Neuronal stem cell (in vitro differentiated cells): ENCODE measurements around the gene XCL2.
A peak's percentile ranks its signal among the peaks of the same experiment; 100 is the strongest.

Experiments
- DNase-seq: peaks from one replicate; pipeline ENCODE4 v3.0.0-alpha.2; 2013; ENCODE audit warnings: low spot score
- H2AFZ ChIP-seq: one replicate; pipeline ENCODE4 v1.6.1; 2013; ENCODE audit warnings: mild to moderate bottlenecking, low read length, inconsistent platforms
- H2AK5ac ChIP-seq: 2 replicates; pipeline ENCODE4 v1.6.1; 2013; ENCODE audit warnings: low read depth, mild to moderate bottlenecking, inconsistent platforms, low read length, moderate library complexity, mixed read lengths
- H2BK120ac ChIP-seq: 2 replicates; pipeline ENCODE4 v1.6.1; 2013; ENCODE audit warnings: low read depth, mild to moderate bottlenecking, inconsistent platforms, low read length, moderate library complexity, mixed read lengths
- H2BK12ac ChIP-seq: one replicate; pipeline ENCODE4 v1.6.1; 2013; ENCODE audit warnings: low read length, inconsistent platforms
- H2BK15ac ChIP-seq: 2 replicates; pipeline ENCODE4 v1.6.1; 2013; ENCODE audit warnings: mild to moderate bottlenecking, low read length, inconsistent platforms, mixed read lengths
- H2BK5ac ChIP-seq: one replicate; pipeline ENCODE4 v1.6.1; 2013; ENCODE audit warnings: inconsistent platforms, mild to moderate bottlenecking, low read length, moderate library complexity
- H3K14ac ChIP-seq: one replicate; pipeline ENCODE4 v1.6.1; 2013; ENCODE audit warnings: low read length, inconsistent platforms
- H3K18ac ChIP-seq: 2 replicates; pipeline ENCODE4 v1.6.1; 2013; ENCODE audit warnings: low read length, inconsistent platforms
- H3K23ac ChIP-seq: 2 replicates; pipeline ENCODE4 v1.6.1; 2013; ENCODE audit warnings: low read depth, mild to moderate bottlenecking, mixed read lengths, low read length, inconsistent platforms; ENCODE audit not compliant: poor library complexity
- H3K27ac ChIP-seq: replicated peaks from 3 replicates; pipeline ENCODE4 v1.5.1; 2013; ENCODE audit warnings: low read length, inconsistent platforms
- H3K27me3 ChIP-seq, 3 experiments: 2 replicates each; pipeline ENCODE4 v1.6.1; 2013; ENCODE audit warnings: low read length in 3 of 3, mild to moderate bottlenecking in 2 of 3, inconsistent platforms in 1 of 3, low read depth in 1 of 3, mixed read lengths in 1 of 3, moderate library complexity in 1 of 3; ENCODE audit not compliant: control insufficient read depth in 3 of 3, insufficient read depth in 3 of 3
- H3K36me3 ChIP-seq, 2 donors: replicated peaks in 1 of 2; 2 replicates each; pipeline ENCODE4 v1.6.1; 2013; ENCODE audit warnings: low read length in 2 of 2; ENCODE audit not compliant: control insufficient read depth in 2 of 2, insufficient read depth in 2 of 2
- H3K4ac ChIP-seq: 2 replicates; pipeline ENCODE4 v1.6.1; 2013; ENCODE audit warnings: inconsistent platforms, mild to moderate bottlenecking, low read length, moderate library complexity
- H3K4me1 ChIP-seq, 2 donors: 1 replicate in 1 of 2; 2 replicates in 1 of 2; pipeline ENCODE4 v1.6.1; 2013; ENCODE audit warnings: low read length in 2 of 2, low read depth in 1 of 2; ENCODE audit not compliant: control insufficient read depth in 2 of 2, insufficient read depth in 1 of 2
- H3K4me2 ChIP-seq: one replicate; pipeline ENCODE4 v1.6.1; 2013; ENCODE audit warnings: mild to moderate bottlenecking, low read length, inconsistent platforms; ENCODE audit not compliant: insufficient read depth, poor library complexity, severe bottlenecking
- H3K4me3 ChIP-seq, 2 donors: 2 replicates each; pipeline ENCODE4 v1.5.1; 2013; ENCODE audit warnings: low read length in 2 of 2, mild to moderate bottlenecking in 2 of 2, inconsistent platforms in 1 of 2, moderate library complexity in 1 of 2
- H3K79me1 ChIP-seq: one replicate; pipeline ENCODE4 v1.6.1; 2013; ENCODE audit warnings: low read depth, mild to moderate bottlenecking, inconsistent platforms, low read length, moderate library complexity
- H3K9ac ChIP-seq: one replicate; pipeline ENCODE4 v1.6.1; 2013; ENCODE audit warnings: mild to moderate bottlenecking, low read depth, low read length, inconsistent platforms; ENCODE audit not compliant: poor library complexity
- H3K9me3 ChIP-seq, 2 donors: replicated peaks in 1 of 2; 2 replicates each; pipeline versions ENCODE3 to v1.6.1; 2013; ENCODE audit warnings: low read length in 2 of 2, mild to moderate bottlenecking in 2 of 2, inconsistent platforms in 1 of 2, low read depth in 1 of 2, mixed read lengths in 1 of 2, moderate library complexity in 1 of 2; ENCODE audit not compliant: control insufficient read depth in 2 of 2, insufficient read depth in 1 of 2
- H4K8ac ChIP-seq: one replicate; pipeline ENCODE4 v1.6.1; 2013; ENCODE audit warnings: low read depth, mild to moderate bottlenecking, inconsistent platforms, low read length, moderate library complexity
- H4K91ac ChIP-seq: one replicate; pipeline ENCODE4 v1.6.1; 2013; ENCODE audit warnings: low read length, low read depth, mild to moderate bottlenecking, inconsistent platforms; ENCODE audit not compliant: poor library complexity
- WGBS, 2 donors: extraction: QIAGEN DNeasy Blood & Tissue Kit; methylation state at CpG; one replicate each; pipeline ENCODE4 v1.1.7; 2013; ENCODE audit warnings: missing lambda C conversion rate in 2 of 2, mixed read lengths in 1 of 2; ENCODE audit not compliant: insufficient read length in 2 of 2, insufficient replicate concordance in 1 of 2; ENCODE audit errors: extremely low coverage in 2 of 2; 5-methylcytosine and 5-hydroxymethylcytosine counted together

Gene XCL2

DNA sequence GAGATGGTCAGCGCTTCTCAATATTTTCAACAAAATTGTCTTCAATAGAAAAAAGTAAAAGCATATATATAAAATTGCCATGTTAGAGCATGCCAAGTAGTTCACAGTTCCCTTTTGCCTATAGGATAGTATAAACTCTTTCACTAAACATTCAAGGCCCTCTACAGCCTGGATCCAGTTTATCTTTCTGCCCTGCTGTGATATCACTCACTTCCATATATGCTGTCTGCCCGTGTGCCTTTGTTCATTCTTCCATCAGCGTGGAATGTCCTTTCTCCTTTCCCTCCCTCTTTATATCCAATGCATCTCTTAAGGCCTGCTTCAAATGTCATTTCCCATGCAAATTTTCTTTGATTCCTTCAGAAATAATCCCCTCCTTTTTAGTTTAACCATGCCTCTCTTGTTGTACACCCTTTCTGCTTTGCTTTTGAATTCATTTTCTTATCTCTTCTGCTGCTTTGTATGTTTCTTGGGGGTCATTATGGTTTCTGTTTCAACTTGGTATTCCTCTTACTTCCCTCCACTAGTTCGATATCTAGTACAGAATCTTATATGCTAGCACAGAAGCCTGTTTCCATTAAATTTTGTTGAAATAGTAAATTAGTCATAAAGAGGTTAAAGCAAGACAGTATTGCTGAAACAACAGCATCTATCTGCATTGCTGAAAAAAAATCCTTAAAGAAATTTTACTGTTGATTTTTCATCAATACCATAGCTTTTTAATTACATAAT lies 44.7 kb downstream of the XCL2 start:
- no peaks in the 10 kb centered on the region for H3K9me3 ChIP-seq
- DNase-seq: no peak
- no peak overlapping the region for H3K27ac ChIP-seq
- no peak overlapping the region for H3K4me2 ChIP-seq
- H4K91ac ChIP-seq: no peak overlapping the region
- H3K14ac ChIP-seq: no peak overlapping the region
- no peak overlapping the region for H3K23ac ChIP-seq
- H2BK12ac ChIP-seq: no peak overlapping the region
- no peaks in the 10 kb centered on the region for H3K36me3 ChIP-seq
- no peak overlapping the region for H3K18ac ChIP-seq
- no peak overlapping the region for H2AFZ ChIP-seq
- H3K4me3 ChIP-seq: no peak overlapping the region
- no peak overlapping the region for H2BK15ac ChIP-seq
- H2BK5ac ChIP-seq: no peak overlapping the region
- no CpG with 5 or more reads among the region's 4 CpGs for WGBS, 2 donors
- H3K9ac ChIP-seq: no peak overlapping the region
- H3K79me1 ChIP-seq: no peaks in the 10 kb centered on the region
- H4K8ac ChIP-seq: no peak overlapping the region
- no peak overlapping the region for H2BK120ac ChIP-seq
- H3K27me3 ChIP-seq: no peaks in the 10 kb centered on the region
- H3K4ac ChIP-seq: no peak overlapping the region
- H3K4me1 ChIP-seq: peaks cover 1 to 6% of the 10 kb centered on the region in 2 donors
- H2AK5ac ChIP-seq: no peak overlapping the region

DNA sequence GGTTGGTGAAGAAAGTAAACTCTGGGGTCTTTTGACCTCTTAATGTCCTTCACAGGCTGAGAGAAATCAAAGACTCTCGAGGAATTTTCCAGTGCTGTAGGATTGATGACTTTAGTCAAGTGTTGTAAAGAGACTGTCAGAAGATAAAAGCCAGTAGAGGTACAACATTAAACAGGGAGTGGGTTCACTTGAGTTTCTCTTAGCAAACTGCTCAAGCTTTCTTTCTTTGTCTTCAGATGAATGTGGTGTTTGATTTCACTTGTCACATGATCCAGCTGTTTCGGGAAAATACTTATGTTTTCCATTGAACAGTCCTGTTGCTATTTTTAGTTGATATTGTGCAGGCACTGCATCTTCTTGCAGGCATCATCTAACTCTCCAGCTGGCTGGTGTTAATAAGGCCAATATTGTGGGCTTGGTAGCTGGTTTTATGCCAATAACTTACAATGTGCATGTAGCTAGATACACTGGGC lies 45.6 kb downstream of the XCL2 start:
- no peak overlapping the region for H2BK120ac ChIP-seq
- WGBS, 2 donors: no CpG with 5 or more reads among the region's 2 CpGs
- H3K9me3 ChIP-seq: no peaks in the 10 kb centered on the region
- no peak overlapping the region for H3K9ac ChIP-seq
- no peak for DNase-seq
- no peak overlapping the region for H4K91ac ChIP-seq
- no peak overlapping the region for H3K14ac ChIP-seq
- peak overlapping the region; percentile 56 for H4K8ac ChIP-seq
- no peak overlapping the region for H2BK12ac ChIP-seq
- H3K23ac ChIP-seq: no peak overlapping the region
- no peak overlapping the region for H3K4me2 ChIP-seq
- H3K27me3 ChIP-seq: no peaks in the 10 kb centered on the region
- no peak overlapping the region for H2BK15ac ChIP-seq
- H3K36me3 ChIP-seq: no peaks in the 10 kb centered on the region
- peak overlapping the region; percentile 78 for H2AFZ ChIP-seq
- H3K4me1 ChIP-seq: peaks cover 1 to 6% of the 10 kb centered on the region in 2 donors
- no peak overlapping the region for H2BK5ac ChIP-seq
- no peak overlapping the region for H3K18ac ChIP-seq
- no peaks in the 10 kb centered on the region for H3K79me1 ChIP-seq
- H2AK5ac ChIP-seq: no peak overlapping the region
- H3K4ac ChIP-seq: no peak overlapping the region
- no peak overlapping the region for H3K4me3 ChIP-seq
- no peak overlapping the region for H3K27ac ChIP-seq

DNA sequence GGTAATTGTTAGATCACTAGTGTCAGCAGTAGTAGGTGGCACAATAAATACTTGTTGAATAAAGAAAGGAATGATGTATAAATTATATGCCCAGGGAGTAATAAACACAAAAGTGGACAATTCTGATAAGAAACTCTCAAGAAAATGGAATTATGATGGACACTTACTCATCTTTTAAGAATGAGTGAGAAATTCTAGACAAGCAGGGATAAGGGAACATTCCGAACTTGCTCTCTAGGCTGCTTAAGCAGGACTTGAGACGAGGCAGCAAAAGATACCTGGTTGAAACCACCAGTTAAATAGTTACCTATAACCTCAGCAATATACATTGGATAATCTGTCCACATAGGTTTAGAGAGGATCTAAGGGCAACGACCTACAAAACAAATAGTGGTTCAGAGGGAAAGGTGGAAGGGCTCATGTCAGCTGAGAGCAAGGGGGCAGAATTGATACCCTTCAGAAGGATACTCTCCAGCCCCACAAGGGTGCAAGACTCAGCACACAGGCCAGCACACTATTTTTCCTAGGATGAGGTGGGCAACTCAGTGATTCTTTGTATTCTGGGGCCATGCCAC lies 46.3 kb downstream of the XCL2 start:
- Histone ChIP-seq H3K27me3 (no peaks in the 10 kb centered on the region), H3K9ac (no peak overlapping the region), H3K23ac (no peak overlapping the region), H2BK12ac (no peak overlapping the region), H3K4me3 (no peak overlapping the region), H2BK15ac (no peak overlapping the region), H3K18ac (no peak overlapping the region), H3K14ac (no peak overlapping the region), H2BK120ac (no peak overlapping the region), H2AK5ac (no peak overlapping the region), H3K4me1 (peaks cover 1 to 6% of the 10 kb centered on the region in 2 donors), H3K4ac (no peak overlapping the region), H3K36me3 (no peaks in the 10 kb centered on the region), H3K79me1 (no peaks in the 10 kb centered on the region), H4K8ac (no peak overlapping the region), H2BK5ac (no peak overlapping the region), H3K27ac (no peak overlapping the region), H3K9me3 (no peaks in the 10 kb centered on the region), H3K4me2 (no peak overlapping the region), H4K91ac (no peak overlapping the region), H2AFZ (no peak overlapping the region)
- DNase-seq: no peak
- WGBS, 2 donors: no CpG with 5 or more reads among the region's 3 CpGs

DNA sequence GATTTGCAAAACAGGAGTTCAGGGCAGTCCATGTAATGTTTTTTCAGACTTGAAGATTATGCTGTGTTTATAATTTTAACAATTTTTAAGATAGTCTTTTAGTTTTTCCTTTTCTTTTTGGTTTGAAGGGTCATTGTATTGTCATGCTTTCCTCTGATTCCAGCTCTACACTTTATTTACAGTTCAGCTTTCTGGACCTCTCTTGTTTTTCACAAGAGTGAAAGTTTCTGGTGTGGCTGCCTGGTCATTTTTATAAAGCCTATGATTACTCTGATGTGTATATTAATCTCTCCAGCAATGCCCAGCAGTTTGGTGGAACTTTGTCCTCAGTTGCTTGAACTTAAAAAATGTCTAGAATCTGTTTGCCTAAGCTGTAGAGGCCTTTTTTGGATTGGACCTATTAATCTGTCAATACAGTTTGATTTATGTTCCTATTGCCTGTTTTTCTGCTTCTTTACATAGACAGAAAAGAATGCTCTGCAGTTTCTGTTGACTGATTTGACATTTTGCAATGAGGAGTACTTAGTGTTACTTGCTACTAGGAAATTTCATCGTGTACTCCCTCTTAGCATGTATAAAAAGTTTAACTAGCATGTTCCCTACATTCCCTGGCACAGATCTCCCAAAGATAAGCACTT lies 52.2 kb downstream of the XCL2 start:
- Histone ChIP-seq H3K79me1 (no peaks in the 10 kb centered on the region), H3K23ac (no peak overlapping the region), H3K36me3 (no peaks in the 10 kb centered on the region), H3K9me3 (no peaks in the 10 kb centered on the region), H3K4me3 (no peak overlapping the region), H3K18ac (no peak overlapping the region), H4K91ac (no peak overlapping the region), H2AFZ (no peak overlapping the region), H4K8ac (no peak overlapping the region), H3K27ac (no peak overlapping the region), H2BK12ac (no peak overlapping the region), H2BK5ac (no peak overlapping the region), H2BK120ac (no peak overlapping the region), H2BK15ac (no peak overlapping the region), H2AK5ac (no peak overlapping the region), H3K4me1 (no peaks in the 10 kb centered on the region), H3K4ac (no peak overlapping the region), H3K4me2 (no peak overlapping the region), H3K14ac (no peak overlapping the region), H3K9ac (no peak overlapping the region), H3K27me3 (no peaks in the 10 kb centered on the region)
- no CpG with 5 or more reads among the region's 1 CpG for WGBS, 2 donors
- DNase-seq: no peak
